ENCODE data around the gene CD93.

CD93 gene, protein sequence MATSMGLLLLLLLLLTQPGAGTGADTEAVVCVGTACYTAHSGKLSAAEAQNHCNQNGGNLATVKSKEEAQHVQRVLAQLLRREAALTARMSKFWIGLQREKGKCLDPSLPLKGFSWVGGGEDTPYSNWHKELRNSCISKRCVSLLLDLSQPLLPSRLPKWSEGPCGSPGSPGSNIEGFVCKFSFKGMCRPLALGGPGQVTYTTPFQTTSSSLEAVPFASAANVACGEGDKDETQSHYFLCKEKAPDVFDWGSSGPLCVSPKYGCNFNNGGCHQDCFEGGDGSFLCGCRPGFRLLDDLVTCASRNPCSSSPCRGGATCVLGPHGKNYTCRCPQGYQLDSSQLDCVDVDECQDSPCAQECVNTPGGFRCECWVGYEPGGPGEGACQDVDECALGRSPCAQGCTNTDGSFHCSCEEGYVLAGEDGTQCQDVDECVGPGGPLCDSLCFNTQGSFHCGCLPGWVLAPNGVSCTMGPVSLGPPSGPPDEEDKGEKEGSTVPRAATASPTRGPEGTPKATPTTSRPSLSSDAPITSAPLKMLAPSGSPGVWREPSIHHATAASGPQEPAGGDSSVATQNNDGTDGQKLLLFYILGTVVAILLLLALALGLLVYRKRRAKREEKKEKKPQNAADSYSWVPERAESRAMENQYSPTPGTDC

GRCh38 chr20:23086056-23086566, at the start of gene CD93:
Gene CD93, minus strand, starts transcription at chr20:23086324. Its CDS starts 132 bp downstream, at chr20:23086192.
- DNase-seq (ENCODE audit: low spot score), result no peak

DNA sequence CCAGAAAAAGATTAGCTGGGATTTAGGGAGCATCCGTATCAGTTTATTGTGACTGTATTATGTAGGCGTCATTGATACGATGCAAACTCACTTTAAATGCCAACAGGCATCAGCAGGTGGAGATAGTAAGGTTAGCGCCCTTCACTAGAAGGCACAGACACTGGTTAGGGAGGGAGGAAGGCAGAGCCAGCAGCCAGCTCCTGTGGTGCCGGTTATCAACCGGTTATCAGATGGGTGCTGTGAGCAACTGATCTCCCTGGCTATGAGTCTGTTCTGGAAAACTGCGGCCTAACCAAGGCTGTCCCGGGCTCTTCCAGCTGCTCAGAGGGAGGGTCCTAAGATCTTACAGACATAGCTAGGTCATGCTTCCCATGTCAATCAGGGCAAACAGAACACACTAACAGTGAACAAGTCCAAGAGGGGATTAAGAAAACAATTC, 47.5 kb upstream of the CD93 start:
- no peak for DNase-seq (ENCODE audit: low spot score)

DNA sequence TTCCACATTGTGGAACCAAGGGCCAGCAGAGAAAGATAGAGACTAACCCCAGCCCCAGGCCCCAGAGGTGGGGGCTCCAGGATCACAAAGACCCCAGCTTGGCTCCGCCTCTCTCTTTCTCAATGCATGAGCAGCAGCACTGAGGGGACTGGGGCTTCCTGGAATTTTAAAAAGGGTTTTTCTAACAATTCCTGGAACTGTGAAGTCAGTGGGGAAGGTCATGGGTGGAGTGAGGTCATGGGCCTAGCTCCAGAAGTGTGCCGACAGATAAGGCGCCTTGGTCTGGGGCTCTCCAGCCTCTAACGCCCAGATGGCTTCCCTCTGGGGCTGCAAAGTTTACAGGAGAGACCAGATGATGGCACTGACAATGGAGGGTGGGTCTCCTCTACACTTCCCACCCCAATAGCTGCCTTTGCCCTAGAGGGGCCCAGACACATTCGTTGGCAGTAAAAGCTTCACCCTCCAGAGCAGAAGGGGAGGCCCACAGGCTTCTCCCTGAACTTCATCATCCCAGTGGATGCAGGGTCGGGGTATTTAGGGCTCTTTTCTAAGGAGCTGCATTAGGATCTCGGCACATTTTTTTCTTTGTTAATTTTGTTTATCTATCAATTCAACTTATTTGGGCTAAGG, 46.9 kb upstream of the CD93 start:
- no peak for DNase-seq (ENCODE audit: low spot score)

- no peak for DNase-seq (ENCODE audit: low spot score)
These were observed 46.3 kb upstream of the CD93 start for GRCh38 chr20:23132293-23132929.

- DNase-seq (ENCODE audit: low spot score), result no peak
These were observed 45.6 kb upstream of the CD93 start for GRCh38 chr20:23131766-23132165.

GRCh38 chr20:23130622-23131140, 44.6 kb upstream of the CD93 start:
- no peak for DNase-seq (ENCODE audit: low spot score)

- no peak for DNase-seq (ENCODE audit: low spot score)
These were observed 43.9 kb upstream of the CD93 start for GRCh38 chr20:23129891-23130621.

GRCh38 chr20:23129266-23129665, 43.1 kb upstream of the CD93 start:
- no peak for DNase-seq (ENCODE audit: low spot score)

DNA sequence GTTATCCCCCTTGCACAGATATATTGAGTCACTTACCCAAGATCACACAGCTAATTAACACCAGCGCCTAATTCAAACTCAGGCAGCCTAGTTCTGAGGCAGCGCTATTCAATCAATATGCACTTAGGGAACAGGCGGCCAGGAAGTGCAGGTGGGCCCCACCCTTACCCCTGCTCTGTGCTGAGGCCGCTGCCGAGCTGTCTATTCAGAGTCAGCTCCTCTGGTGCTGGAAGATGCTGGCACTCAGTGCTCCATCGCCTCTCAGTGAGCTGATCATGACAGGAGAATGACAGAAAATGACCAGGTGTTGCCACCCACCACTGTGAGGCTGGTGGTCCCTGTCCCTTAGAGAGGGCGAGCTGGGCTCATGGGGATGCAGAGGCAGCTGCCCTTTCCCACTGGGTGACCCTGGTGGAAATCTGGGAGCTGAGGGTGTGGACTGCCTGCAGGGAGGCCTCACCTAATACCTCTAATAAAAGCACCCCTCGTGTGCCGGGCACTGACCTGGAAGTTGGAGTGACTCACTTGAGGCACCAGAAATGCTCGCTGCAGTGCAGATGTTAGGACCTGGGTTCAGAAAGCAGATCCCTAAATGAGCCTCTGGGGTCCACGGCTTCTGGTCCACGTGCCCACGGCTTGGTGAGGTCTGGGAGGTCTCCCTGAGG, 42.5 kb upstream of the CD93 start:
- DNase-seq (ENCODE audit: low spot score), result no peak

DNA sequence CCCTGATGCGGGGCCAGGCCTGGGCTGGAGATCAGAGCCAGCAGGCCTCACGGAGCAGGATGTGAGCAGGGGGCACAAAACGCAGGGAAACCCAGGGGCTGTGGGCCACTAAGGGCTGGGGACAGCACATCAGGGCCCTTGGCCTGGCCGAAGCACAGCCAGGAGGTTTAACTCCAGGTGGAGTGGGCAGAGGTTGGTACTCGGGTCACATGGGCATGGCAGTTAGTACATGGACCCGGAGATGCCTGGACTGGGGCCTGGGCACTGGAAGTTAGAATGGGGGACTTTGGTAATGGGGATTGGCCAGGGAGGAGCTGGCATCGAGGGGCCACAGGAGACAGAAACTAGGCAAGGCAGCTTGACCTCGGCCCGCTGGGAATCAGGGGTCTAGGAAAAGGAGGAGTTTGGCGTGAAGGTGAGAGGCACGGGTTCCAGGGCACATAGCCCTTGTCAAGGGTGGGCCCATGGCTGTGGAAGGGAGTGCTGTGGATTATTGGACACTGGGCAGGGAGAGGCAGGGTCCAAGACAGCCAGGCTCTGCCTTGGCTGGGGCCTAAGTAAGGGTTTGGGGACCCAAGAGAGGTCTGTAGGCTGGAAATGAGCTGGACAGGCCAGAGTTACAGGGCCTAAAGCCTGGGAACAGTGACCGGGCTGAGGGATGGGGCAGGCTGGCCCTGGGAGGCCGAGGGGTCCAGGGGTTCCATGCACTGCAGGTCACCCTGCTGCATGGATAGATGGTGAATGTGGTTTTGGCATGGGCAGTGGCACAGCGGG, 41.6 kb upstream of the CD93 start:
- DNase-seq (ENCODE audit: low spot score), result no peak

- no peak for DNase-seq (ENCODE audit: low spot score)
These were observed 40.3 kb upstream of the CD93 start for GRCh38 chr20:23126281-23127061.

DNA sequence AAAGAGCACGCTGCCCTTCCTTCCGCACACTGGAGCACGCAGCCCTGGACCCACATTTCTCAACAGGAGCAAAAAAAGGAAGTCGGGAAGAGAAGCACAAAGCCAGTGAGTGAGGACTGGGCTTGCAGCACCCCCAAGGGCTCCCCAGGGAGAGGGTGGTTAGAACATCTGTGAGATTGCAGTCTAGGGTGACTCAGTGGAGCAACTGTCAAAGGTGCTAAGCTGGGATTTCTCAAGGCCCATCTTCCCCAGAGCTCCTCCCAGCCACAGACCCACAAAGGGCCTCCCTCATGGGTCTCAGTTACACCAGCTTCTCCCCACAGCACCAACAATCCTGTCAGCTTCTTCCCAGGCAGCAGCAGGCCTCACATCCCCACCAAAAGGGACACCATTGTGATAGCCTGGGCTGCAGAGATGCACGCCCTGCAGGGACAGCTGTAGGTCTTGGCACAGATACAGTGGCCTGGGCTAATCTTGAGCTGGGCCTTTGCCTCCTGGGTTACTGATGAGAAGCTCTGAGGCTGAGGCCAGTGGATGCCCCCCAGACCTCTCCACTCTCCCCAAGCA, 39.6 kb upstream of the CD93 start:
- DNase-seq (ENCODE audit: low spot score), result no peak

GRCh38 chr20:23125159-23125558, 39.0 kb upstream of the CD93 start:
- DNase-seq (ENCODE audit: low spot score), result no peak

DNA sequence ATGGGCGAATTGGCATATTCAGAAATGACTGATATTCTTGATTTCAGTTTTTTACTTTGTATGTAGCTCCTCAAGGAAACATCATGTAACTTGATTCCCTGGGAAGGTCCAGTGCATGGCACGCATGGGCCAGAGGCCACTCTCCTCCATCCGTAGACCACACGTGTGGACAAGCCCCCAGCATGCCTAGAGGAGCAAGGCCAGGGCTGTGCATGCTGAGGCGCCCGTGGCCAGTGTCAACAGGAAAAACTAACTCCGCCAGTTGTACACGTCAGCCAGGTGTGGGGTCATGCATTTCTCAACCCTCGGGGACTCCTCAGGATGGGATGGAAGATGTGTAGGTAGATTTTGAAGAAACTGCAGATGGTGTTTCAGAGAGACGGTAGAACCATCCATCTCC, 37.8 kb upstream of the CD93 start:
- DNase-seq (ENCODE audit: low spot score), result no peak

- DNase-seq (ENCODE audit: low spot score), result no peak
These were observed 36.9 kb upstream of the CD93 start for GRCh38 chr20:23122796-23123655.

GRCh38 chr20:23122321-23122720, 36.2 kb upstream of the CD93 start:
- no peak for DNase-seq (ENCODE audit: low spot score)

- no peak for DNase-seq (ENCODE audit: low spot score)
These were observed 35.7 kb upstream of the CD93 start for GRCh38 chr20:23121751-23122320.

Measured in iPS-NIHi11 (cell line).